Lower leg skin (tissue), 3 donors: ENCODE data around the gene ZFYVE9.

Experiments
- POLR2A ChIP-seq, 2 donors: fragments of 450-650 bp; IDR thresholded peaks; one replicate each; pipeline ENCODE4 v1.6.1; 2016 to 2017; ENCODE audit warnings: antibody characterized with exemption in 2 of 2, mild to moderate bottlenecking in 1 of 2, moderate library complexity in 1 of 2
- TF ChIP-seq, protein P1 (sequence below), 3 donors: fragments of 450-650 bp; IDR thresholded peaks; one replicate each; pipeline ENCODE4 v1.5.1; 2016; ENCODE audit warnings: antibody characterized with exemption in 3 of 3, mild to moderate bottlenecking in 3 of 3, moderate library complexity in 2 of 3

DNA sequence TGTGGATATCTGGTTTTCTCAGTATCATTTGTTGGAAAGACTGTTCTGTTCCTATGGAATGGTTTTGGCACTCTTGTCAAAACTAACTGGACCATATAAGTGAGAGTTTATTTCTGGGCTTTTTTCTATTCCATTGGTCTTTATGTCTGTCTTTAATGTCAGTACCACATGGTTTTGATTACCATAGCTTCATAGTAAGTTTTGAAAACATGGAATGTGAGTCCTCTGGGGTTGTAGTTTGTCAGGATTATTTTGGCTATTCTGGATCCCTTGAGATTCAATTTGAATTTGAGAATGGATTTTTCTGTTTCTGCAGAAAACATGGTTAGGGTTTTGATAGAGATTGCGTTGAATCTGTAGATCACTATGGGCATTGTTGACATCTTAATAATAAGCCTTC, 107.9 kb downstream of the ZFYVE9 start:
- TF ChIP-seq, protein P1, sequence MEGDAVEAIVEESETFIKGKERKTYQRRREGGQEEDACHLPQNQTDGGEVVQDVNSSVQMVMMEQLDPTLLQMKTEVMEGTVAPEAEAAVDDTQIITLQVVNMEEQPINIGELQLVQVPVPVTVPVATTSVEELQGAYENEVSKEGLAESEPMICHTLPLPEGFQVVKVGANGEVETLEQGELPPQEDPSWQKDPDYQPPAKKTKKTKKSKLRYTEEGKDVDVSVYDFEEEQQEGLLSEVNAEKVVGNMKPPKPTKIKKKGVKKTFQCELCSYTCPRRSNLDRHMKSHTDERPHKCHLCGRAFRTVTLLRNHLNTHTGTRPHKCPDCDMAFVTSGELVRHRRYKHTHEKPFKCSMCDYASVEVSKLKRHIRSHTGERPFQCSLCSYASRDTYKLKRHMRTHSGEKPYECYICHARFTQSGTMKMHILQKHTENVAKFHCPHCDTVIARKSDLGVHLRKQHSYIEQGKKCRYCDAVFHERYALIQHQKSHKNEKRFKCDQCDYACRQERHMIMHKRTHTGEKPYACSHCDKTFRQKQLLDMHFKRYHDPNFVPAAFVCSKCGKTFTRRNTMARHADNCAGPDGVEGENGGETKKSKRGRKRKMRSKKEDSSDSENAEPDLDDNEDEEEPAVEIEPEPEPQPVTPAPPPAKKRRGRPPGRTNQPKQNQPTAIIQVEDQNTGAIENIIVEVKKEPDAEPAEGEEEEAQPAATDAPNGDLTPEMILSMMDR (IDR thresholded peaks at IDR 0.05) = no peak
- TF ChIP-seq POLR2A (IDR thresholded peaks at IDR 0.05) = no peak
